Adrenal gland (tissue), 5 donors: ENCODE data around the gene TMEM101.

Source experiments
- POLR2A ChIP-seq, 2 donors: fragments of 450-650 bp; IDR thresholded peaks; one replicate each; pipeline ENCODE4 v1.6.1; 2017; ENCODE audit warnings: antibody characterized with exemption in 2 of 2, mild to moderate bottlenecking in 2 of 2, moderate library complexity in 1 of 2
- TF ChIP-seq, protein P1 (sequence below), 6 experiments: fragments of 450-650 bp in 4 of 6; fragments of 200-600 bp in 2 of 6; sonication (generic) in 1 of 6; IDR thresholded peaks; 1 replicate in 5 of 6; 2 replicates in 1 of 6; pipeline versions ENCODE4 v1.5.1 to v1.8.0; 2016 to 2021; ENCODE audit warnings: antibody characterized with exemption in 6 of 6, mild to moderate bottlenecking in 2 of 6, moderate library complexity in 1 of 6
- donor health status: DM: no; HTN: no; CAD: no.

DNA sequence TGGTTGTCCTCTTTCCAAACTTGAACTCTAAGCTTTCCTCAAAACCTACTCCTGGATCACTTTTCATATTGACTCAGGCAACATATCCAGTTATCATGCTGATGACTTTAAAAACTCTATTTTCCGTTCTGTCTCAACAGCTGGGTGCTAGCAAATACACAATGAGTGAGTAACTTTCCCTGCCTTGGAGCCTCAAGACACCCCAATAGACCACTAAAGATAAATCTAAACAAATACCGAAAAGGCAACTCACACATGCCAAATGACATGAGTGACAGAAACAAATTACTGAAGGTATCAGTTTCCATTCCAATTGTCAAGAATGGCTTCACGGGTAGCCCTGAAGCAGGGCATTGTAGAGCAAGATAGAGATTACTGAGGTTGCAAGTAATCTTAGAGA, 15.7 kb upstream of the TMEM101 start:
- TF ChIP-seq, protein P1, sequence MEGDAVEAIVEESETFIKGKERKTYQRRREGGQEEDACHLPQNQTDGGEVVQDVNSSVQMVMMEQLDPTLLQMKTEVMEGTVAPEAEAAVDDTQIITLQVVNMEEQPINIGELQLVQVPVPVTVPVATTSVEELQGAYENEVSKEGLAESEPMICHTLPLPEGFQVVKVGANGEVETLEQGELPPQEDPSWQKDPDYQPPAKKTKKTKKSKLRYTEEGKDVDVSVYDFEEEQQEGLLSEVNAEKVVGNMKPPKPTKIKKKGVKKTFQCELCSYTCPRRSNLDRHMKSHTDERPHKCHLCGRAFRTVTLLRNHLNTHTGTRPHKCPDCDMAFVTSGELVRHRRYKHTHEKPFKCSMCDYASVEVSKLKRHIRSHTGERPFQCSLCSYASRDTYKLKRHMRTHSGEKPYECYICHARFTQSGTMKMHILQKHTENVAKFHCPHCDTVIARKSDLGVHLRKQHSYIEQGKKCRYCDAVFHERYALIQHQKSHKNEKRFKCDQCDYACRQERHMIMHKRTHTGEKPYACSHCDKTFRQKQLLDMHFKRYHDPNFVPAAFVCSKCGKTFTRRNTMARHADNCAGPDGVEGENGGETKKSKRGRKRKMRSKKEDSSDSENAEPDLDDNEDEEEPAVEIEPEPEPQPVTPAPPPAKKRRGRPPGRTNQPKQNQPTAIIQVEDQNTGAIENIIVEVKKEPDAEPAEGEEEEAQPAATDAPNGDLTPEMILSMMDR (IDR thresholded peaks at IDR 0.05) = no peak
- TF ChIP-seq POLR2A (IDR thresholded peaks at IDR 0.05) = no peak
